ENCODE results near the gene GOLGA6L10.
"Not testable (repeated sequence)": the region's sequence is repeated elsewhere in the genome, so short reads cannot be mapped to it uniquely, and the experiment has no call there.

GOLGA6L10 gene

DNA sequence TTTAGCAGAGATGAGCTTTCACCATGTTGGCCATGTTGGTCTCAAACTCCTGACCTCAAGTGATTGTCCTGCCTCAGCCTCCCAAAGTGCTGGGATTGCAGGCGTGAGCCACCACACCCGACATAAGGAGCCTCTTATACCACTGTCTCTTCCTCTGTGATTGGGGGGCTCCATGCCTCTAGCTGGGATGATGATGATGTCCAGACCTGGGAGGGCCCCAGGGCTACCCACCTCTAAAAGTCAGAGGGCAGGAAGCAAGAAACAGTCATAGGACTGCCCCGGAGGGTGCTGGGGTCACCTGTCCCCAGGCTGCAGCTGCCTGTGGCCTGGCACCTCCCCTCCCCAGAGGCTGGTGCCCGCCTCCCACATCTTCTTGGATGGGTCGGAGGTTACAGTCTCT, 5.4 kb downstream of the GOLGA6L10 start:
- in situ Hi-C loops (cut with MboI; ENCODE audit: low sequenced_read_pairs), result not testable (repeated sequence)

DNA sequence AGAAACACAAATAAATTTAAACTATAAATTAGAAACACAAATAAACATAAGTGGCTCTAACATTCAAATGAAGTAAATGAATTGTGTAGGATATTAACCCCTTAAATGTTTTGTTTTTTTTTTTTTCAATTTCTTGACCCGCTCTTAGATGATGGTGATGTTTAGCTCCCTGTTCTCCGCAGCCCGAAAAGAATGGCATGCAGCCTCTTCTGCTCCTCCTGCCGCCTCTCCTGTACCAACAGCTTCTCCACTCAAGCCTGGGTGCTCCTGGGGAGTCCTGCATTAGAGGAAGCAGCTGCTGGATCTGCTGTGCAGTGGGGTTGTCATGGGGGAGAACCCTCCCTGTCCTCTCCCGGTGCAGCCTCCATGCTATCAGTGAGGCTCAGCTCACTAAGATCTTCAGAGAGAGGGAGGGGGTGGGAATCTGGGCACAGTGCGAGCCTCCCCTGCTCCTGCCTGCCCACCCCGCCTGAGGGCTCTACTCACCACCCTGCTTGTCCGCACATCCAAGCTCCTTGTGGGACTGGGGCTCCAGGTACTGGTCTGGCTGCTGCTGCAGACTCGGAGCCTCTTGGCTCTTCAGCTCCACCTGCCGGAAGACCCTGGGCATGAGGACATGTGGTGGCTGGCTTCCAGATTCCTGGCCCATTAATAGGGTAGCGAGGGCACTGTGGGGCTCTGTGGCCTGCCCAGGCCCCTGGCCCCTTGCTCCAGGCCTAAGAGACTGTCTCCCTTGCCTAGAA, 6.5 kb downstream of the GOLGA6L10 start:
- in situ Hi-C loops (cut with MboI; ENCODE audit: low sequenced_read_pairs), result not testable (repeated sequence)

DNA sequence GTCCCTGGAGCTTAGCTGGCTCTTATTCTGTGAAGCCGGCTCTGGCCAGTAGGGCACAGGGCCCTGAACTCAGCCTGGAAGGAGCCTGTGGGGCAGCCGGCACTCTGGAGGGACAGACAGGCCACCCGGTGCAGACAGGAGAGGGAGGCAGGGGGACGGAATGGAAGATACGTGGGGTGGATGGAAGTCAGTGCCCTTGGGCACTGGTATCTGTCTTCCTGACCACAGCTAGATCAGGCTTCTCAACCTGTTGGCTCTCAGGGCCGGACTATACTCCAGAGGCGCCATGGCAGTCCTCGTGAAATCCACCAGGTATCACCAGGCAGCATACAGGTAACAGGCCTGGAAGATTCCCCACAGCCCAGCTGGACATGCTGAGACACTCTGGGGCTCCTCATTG, 10.7 kb downstream of the GOLGA6L10 start:
- in situ Hi-C loops (cut with MboI; ENCODE audit: low sequenced_read_pairs), result not testable (repeated sequence)

DNA sequence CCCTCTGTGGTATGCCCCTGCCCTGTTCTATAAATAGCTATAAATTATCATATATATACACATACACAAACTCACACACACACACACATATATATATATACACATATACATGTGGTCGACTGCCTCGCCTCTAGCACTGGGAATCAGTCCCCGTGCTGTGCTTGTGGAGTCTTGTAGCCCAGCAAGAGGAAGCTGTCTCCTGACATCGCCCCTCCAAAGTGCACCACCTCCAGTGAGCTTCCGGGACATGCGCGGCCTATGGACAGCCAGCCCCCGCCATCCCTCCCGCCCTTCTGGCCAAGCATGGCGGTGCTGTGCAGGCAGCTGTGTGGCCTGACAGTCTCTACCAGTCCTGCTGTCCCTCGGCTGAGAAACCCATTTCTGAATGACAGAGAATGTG, 11.2 kb downstream of the GOLGA6L10 start:
- in situ Hi-C loops (cut with MboI; ENCODE audit: low sequenced_read_pairs), result not testable (repeated sequence)

DNA sequence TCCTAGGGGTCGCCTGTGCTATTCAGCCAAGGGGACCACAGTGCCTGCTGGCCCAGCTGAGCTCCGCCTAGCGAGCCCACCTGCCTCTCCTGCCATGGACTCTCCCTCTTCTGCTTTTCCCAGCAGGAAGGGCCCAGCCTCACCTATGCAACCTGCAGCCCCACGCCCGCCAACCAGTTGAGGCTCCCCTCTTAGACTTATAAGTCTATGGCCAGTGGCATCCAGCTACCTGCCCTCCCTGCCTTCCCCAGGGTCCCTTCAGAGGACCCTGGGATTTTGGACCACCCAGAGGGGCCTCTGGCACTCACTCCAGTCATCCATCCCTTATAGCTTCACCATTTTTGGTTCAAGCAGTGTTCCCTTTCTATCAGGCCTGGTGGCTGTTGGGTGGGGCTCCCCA, 12.2 kb downstream of the GOLGA6L10 start:
- in situ Hi-C loops (cut with MboI; ENCODE audit: low sequenced_read_pairs), result not testable (repeated sequence)

DNA sequence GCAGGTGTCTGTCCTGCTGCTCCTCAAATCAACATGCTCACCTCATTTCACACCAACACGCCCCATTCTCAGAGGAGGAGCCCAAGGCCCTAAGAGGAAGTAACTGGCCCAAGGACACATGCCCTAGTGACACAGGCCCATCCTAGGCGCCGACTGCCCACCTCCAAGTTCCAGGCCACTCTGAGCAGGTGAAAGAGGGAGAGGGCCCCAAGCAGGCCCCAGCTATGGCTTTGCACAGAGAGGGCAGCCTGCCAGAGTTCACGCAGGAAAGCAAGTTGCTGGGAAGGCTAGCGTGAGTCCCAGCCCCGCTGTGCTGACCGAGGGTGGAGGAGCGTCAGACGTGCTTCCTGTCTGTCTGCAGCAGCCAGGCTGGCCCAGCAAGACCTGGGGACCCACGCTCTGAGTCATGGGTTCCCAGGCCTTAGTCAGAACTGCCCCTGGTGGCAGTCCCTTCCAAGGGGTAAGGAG, 13.1 kb downstream of the GOLGA6L10 start:
- in situ Hi-C loops (cut with MboI; ENCODE audit: low sequenced_read_pairs), result not testable (repeated sequence)

DNA sequence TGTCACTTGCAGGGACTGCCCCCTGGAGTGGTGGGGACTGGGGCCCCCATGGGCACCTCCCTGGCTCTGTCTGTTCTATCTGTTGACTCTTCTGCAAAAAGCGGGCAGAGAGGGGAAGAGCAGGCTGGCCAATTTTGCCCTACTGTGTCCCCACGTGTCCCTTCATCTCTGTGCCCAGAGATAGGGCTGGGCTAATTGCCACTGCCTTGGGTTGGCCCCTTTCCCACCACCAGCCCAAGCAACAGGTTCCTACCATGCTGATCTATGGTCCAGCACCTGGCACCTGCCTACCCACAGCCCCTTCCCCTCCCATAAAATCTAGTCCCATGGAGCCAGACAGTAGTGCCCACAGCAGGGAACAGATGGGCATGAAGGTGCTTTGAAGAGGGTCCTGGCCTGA, 14.3 kb downstream of the GOLGA6L10 start:
- in situ Hi-C loops (cut with MboI; ENCODE audit: low sequenced_read_pairs), result not testable (repeated sequence)

DNA sequence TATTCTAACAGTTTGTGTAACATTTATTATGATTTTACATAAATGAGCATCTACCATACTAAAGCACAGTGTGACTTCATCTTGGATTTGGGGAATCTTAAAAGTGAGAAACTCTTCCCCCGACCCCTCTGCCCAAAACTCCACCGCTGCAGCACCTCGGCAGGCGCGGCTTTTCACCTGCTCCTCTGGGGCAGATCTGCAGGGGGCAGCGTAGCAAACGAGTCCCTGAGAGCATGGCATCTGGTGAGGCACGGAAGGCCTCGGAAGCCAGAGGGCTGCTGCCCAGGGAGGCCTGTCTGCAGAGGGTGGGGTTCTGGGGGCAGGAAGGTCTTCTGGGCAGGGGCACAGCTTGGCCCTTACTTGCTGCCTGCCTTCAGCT, 14.7 kb downstream of the GOLGA6L10 start:
- in situ Hi-C loops (cut with MboI; ENCODE audit: low sequenced_read_pairs), result not testable (repeated sequence)

DNA sequence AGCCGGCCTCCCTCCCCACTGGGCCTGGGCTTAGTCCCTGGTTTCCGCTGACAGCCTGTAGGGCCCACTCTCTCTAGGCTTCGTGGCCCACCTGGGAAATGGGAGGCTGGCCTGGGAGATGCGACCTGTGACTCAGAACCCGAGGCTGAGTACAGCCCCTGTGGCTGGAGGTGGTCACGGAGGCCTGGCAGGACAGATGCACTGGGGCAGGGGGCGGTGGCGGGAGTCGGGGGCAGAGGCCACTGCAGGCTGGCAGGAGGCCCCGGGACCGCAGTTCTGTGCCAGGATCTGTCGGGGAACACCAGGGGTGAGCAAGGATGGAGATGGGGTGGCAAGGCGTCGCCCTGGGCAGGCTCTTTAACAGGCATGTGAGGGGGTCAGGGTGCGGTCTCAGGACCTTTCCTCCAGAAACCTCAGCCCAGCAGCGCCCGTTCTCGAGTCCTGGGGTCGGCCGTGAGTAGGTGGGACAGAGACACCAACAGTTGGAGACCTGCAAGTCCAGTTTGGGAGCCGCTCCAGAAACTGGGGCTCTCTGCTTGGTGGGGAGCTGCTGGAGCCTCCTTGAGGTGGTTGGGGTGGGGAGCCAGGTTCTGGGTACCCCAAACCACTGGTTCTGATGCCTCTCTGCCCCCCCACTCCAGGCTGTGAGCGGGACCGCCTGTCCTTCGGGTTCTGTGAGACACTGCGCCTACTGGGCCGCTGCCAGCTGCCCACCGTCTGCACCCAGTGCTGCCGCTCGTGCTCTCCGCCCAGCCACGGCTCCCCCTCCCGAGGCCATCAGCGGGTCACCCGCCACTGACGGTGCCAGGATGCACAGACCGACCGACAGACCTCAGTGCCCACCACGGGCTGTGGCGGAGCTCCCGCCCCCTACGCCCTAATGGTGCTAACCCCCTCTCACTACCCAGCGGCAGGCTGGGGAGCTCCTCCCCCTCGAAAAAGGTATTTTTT, 15.4 kb downstream of the GOLGA6L10 start:
- in situ Hi-C loops (cut with MboI; ENCODE audit: low sequenced_read_pairs), result not testable (repeated sequence)

DNA sequence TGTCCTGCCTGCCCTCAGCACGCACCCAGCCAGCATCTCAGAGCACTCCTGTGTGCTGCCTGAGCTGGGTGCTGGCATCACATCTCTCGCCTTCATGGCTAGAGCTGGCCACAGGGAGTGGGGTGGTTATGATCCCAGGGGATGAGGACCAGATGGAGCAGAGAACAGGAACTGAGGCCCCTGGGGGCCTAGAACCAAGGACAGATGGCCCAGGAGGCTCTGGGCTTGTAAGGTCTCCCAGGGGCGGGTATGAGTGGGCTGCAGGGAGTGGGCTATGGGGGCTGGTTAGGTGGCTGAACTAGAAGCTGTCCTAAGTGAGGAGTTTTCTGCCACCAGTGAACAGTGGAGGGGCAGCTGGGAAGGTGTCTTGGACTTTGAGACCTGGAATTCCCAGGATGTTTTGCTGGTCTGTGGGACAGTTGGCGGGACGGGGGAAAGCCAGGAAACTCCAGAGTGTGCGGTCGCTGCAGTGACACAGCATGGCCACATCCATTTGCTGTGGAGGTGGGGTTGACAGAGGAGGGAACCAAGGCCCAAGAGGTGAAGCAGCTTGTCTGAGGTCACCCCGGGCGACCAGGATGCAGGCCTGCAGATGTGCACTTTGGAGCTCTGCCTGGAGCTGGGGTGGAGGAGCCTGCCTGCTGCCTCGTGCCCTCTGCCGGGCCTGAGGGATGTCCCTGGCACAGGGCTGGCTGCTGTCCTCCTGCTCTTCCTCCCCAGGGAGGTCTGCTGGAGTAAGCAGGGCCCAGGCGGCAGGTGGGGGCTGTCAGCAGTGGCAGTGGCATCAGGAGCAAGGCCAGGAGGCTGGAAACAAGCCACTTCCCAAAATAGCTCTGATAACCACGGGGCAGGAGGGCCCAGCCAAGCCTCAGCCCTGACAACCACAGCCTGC, 16.3 kb downstream of the GOLGA6L10 start:
- in situ Hi-C loops (cut with MboI; ENCODE audit: low sequenced_read_pairs), result not testable (repeated sequence)

DNA sequence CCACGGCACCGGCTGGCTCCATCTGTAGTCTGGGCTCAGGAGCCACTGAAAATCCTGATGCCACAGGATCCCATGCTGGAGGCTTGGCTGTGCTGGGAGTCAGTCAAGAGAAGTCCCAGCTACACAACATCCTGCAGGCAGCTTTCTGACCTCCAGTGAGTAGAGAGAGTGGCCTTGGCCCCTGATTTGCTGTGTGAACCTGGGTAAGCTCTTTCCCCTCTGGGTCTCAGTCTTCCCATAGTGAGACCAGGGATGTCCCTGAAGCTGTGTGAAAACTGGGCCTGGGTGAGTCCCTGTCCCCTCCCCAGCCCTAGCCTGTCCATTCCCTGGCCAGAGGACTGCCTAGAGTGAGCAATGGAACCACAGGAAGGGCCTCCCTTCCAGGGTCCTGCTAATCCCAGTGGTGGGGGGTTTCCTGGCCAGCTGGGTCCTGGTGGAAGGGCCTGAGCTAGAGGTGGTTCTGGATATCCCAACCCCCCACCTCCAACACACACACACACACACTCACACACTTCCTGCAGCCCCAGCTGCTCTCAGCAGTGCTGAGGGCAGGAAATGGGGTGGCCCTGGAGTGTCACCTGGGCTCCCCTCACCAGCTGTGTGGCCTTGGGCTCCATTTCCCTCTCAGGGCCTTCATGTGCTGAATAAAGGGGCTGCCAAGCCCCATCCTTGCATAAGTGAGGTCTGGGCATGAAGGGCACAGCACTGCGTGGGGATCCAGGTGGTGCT, 17.5 kb downstream of the GOLGA6L10 start:
- in situ Hi-C loops (cut with MboI; ENCODE audit: low sequenced_read_pairs), result not testable (repeated sequence)

DNA sequence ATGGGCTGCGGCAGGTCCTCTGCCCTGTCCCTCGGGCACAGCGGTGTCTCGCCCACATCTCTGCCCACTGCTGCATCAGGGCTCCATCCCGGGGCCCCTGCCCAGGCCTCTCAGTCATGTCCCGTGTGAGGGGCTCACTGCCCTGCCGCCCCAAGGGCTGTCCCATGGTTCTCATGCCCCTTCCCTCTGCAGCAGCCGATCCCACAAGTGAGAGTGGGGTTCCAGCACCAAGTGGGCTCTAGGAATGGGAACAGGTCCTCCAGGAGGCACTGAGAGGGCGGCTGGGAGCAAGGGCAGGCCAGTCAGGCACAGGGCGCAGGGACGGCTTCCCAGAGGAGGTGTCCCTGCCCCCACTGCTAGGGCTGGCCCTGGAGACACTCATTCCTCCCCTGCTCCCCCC, 18.4 kb downstream of the GOLGA6L10 start:
- in situ Hi-C loops (cut with MboI; ENCODE audit: low sequenced_read_pairs), result not testable (repeated sequence)

DNA sequence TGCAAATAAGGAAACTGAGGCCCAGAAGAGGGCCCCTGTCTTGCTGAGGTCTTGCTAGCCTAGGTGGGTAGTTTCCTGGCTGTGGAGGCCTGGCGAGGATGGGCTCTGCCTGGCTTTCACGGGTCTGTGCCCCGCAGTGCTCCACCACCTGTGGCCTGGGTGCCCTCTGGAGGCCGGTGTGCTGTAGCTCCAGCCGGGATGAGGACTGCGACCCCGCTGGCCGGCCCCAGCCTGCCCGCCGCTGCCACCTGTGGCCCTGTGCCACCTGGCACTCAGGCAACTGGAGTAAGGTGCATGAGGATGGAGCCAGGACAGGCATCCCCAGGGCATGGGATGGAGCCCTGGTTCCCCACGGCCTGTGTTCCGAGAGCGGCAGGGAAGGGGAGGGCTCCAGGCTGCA, 20.2 kb downstream of the GOLGA6L10 start:
- in situ Hi-C loops (cut with MboI; ENCODE audit: low sequenced_read_pairs), result not testable (repeated sequence)

DNA sequence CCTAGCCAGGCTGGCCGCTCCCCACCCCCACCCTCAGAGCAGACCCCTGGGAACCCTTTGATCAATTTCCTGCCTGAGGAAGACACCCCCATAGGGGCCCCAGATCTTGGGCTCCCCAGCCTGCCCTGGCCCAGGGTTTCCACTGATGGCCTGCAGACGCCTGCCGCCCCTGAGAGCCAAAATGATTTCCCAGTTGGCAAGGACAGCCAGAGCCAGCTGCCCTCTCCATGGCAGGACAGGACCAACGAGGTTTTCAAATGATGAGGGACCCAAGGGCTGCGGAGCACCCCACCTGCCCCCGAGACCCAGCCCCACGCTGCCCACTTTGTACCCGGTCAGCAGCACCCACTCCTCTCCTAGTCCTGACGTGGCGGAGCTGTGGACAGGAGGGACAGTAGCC, 21.9 kb downstream of the GOLGA6L10 start:
- in situ Hi-C loops (cut with MboI; ENCODE audit: low sequenced_read_pairs), result not testable (repeated sequence)

DNA sequence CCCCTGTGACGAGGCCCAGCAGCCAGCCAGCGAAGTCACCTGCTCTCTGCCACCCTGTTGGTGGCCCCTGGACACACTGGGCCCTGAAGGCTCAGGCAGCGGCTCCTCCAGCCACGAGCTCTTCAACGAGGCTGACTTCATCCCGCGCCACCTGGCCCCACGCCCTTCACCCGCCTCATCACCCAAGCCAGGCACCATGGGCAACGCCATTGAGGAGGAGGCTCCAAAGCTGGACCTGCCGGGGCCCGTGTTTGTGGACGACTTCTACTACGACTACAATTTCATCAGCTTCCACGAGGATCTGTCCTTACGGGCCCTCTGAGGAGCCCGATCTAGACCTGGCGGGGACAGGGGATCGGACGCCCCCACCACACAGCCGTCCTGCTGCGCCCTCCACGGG, 22.4 kb downstream of the GOLGA6L10 start:
- in situ Hi-C loops (cut with MboI; ENCODE audit: low sequenced_read_pairs), result not testable (repeated sequence)

DNA sequence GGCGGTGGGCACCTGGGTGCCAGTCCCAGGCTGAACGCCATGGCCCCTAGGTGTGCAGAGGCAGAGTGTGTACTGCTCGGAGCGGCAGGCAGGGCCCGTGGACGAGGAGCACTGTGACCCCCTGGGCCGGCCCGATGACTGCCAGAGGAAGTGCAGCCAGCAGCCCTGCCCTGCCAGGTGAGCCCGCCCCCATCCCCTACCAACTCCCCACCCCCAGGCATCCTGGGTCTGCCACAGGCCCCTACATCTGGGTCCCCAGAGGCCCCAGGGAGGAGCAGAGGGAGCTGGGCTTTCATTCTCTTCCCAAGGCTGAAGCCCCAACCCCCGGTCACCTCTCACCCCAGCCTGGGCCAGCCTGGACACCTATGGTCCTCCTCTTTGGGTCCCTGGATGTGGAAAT, 23.6 kb downstream of the GOLGA6L10 start:
- in situ Hi-C loops (cut with MboI; ENCODE audit: low sequenced_read_pairs), result not testable (repeated sequence)

DNA sequence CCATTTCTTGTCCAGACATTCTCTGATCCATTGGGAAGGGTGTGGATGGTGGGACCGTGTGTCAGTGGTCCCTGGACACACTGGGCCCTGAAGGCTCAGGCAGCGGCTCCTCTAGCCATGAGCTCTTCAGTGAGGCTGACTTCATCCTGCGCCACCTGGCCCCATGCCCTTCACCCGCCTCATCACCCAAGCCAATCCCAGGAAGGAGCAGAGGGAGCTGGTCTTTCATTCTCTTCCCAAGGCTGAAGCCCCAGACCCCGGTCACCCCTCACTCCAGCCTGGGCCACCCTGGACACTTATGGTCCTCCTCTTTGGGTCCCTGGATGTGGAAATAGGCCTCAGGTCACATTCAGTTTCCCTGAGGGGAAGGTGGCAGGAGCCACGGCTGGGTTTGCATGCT, 24.4 kb downstream of the GOLGA6L10 start:
- in situ Hi-C loops (cut with MboI; ENCODE audit: low sequenced_read_pairs), result not testable (repeated sequence)

DNA sequence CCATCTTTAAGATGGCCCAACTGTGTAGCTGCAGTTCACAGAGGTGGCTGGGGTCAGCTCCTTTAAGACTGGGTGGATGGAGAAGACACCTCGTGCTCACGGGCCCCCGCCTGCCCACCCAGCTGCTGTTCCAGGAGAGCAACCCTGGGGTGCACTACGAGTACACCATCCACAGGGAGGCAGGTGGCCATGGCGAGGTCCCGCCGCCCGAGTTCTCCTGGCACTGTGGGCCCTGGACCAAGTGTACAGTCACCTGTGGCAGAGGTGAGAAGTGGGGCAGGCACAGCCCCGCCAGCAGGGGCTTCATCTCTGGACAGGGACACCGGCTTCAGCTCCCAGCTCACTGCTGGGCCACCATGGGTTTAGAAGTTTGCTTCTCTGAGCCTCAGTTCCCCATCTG, 26.8 kb downstream of the GOLGA6L10 start:
- in situ Hi-C loops (cut with MboI; ENCODE audit: low sequenced_read_pairs), result not testable (repeated sequence)

DNA sequence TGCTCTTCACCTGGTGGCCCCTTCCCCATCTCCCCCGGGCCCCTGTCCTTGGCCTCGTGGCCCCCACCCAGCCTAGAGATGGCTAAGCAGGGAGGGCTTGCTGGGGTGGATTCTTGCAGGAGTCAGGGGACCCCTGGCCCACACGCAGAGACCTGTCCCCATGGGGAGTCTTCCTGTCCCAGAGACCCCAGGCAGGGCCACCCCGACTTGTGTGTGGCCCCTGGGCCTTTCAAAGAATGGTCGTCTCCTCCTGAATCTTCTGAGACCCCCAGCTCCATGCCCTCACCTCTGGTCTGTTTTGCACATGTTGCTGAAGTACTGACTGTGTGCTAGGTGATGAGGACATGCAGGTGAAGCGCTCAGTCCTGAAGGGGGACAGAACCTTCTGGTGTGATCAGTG, 28.4 kb downstream of the GOLGA6L10 start:
- in situ Hi-C loops (cut with MboI; ENCODE audit: low sequenced_read_pairs), result not testable (repeated sequence)
